Central memory CD8-positive, alpha-beta T cell (primary cell): ENCODE measurements around the gene ARMC6.
A peak's percentile ranks its signal among the peaks of the same experiment; 100 is the strongest.

Experiments used
- ATAC-seq: fragments of 150-1000 bp; cut with Tn5 transposase; replicated peaks from 2 replicates; pipeline ENCODE4 v1.10.0; 2022; ENCODE audit warnings: mild to moderate bottlenecking, moderate FRiP score, moderate number of reproducible peaks; ENCODE audit not compliant: poor library complexity, severe bottlenecking; ENCODE audit errors: extremely low read depth
- DNase-seq, 2 donors: peaks; one replicate each; pipeline ENCODE4 v3.0.0; 2021; ENCODE audit warnings: low spot score in 2 of 2
- H3K27ac Mint-ChIP-seq: one replicate; pipeline ENCODE4 v1.8.0; 2022; ENCODE audit warnings: low read depth, mild to moderate bottlenecking, moderate library complexity, mixed read lengths
- H3K27me3 Mint-ChIP-seq: one replicate; pipeline ENCODE4 v1.8.0; 2022; ENCODE audit warnings: mixed read lengths
- H3K36me3 Mint-ChIP-seq: one replicate; pipeline ENCODE4 v1.8.0; 2022; ENCODE audit warnings: mild to moderate bottlenecking, moderate library complexity, mixed read lengths; ENCODE audit not compliant: insufficient read depth
- H3K4me1 Mint-ChIP-seq: one replicate; pipeline ENCODE4 v1.8.0; 2022; ENCODE audit warnings: mixed read lengths
- H3K4me3 Mint-ChIP-seq: one replicate; pipeline ENCODE4 v1.8.0; 2022; ENCODE audit warnings: mild to moderate bottlenecking, moderate library complexity, mixed read lengths
- H3K9me3 Mint-ChIP-seq: one replicate; pipeline ENCODE4 v1.8.0; 2022; ENCODE audit warnings: mixed read lengths

The ARMC6 gene

DNA sequence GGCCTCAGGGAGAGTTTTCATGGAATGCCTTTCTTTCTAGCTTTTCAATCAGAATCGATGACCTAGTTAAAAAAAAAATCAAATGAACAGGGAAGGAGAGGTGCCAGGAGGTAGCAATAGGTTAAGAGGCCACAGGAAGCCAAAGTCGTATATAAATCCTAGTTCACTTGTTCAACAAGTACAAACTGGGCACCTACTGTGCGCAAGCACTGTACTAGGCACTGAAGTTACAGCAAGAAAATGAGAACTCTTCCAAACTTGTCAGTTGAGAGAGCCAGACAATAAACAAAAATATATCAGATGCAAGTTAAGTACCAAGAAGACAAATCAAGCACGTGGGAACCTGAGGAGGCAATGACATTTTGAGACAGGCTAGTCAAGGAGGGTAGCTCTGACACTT, 6.2 kb upstream of the ARMC6 start:
- peaks cover 45% of the 10 kb centered on the region for H3K4me1 Mint-ChIP-seq
- H3K27ac Mint-ChIP-seq = no peak overlapping the region
- peaks cover 66% of the 10 kb centered on the region for H3K36me3 Mint-ChIP-seq

DNA sequence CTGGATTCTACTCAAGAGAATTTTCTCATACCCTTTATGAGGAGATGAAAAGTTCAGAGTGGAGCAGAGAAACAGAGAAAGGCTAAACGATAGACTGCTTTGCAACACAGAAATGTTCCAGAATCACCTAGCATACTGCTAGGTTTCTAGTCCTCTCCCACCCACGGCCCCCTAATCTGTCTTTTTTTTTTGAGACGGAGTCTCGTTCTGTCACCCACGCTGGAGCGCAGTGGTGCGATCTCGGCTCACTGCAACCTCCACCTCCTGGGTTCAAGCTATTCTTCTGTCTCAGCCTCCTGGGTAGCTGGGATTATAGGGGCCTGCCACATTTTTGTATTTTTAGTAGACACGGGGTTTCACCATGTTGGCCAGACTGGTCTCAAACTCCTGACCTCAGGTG, 4.9 kb upstream of the ARMC6 start:
- Mint-ChIP-seq H3K4me1 (peaks cover 37% of the 10 kb centered on the region), H3K9me3 (no peaks in the 10 kb centered on the region), H3K27me3 (no peaks in the 10 kb centered on the region), H3K4me3 (no peak overlapping the region), H3K27ac (no peak overlapping the region), H3K36me3 (peaks cover 60% of the 10 kb centered on the region)
- DNase-seq = no peak
- ATAC-seq = no peak

More for the DNA sequence above, 6.2 kb upstream of the ARMC6 start:
- ATAC-seq (no peak), DNase-seq (no peak)
- H3K27me3 Mint-ChIP-seq = no peaks in the 10 kb centered on the region
- no peak overlapping the region for H3K4me3 Mint-ChIP-seq
- H3K9me3 Mint-ChIP-seq = no peaks in the 10 kb centered on the region

DNA sequence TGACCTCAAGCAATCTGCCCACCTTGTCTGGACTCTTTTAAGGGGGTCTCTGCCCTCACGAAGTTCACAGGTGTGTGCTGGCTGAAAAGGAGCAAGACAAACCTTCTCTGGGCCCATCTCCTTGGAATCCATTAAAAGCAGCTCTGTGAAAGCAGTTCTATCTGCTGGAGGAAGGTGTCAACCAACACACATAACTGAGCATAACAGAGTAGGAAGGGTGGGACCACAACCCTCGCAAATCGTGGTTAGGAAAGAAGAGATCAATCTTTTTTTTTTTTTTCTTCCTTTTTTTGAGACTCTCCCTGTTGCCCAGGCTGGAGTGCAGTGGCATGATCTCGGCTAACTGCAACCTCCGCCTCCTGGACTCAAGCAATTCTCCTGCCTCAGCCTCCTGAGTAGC, 1.5 kb upstream of the ARMC6 start:
- no peaks in the 10 kb centered on the region for H3K9me3 Mint-ChIP-seq
- no peak for DNase-seq
- H3K4me3 Mint-ChIP-seq = peak overlapping the region; percentile 91
- H3K4me1 Mint-ChIP-seq = peaks cover 31% of the 10 kb centered on the region
- no peak for ATAC-seq
- peak overlapping the region; percentile 87 for H3K27ac Mint-ChIP-seq
- peaks cover 35% of the 10 kb centered on the region for H3K36me3 Mint-ChIP-seq
- H3K27me3 Mint-ChIP-seq = no peaks in the 10 kb centered on the region

DNA sequence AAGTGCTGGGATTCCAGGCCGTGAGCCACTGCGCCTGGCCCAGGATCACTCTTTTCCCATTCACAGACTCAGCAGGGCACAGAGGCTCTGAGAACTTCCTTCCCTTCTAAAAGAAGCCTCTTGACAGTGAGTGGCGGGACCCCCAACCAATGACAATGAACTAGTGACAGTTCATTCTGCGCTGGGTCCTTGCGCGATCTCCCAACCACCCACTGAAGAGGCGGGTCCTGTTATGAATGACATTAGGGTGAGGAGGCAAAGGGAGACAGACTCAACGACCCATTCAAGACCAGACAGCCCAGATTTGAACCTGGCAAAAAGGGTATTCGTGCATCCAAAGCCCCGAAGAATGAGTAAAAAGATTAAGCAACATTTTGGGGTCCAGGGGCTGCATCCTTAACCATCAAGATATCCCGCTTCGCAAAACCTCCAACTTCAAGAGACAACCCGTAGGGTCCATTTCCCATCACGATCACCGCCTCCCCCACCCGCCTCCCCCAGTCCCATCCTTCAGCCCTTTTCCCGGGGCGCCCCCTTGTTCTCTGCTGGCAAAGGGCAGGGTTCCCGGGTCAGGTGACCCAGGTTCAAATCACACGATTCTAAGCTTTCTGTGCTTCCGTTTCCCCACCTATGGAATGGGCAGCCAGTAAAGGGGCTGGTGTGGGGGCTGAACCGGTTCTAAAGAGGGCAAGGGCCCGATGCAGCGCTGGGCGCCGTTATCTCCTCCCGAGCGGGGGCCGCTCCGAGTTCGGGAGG, 805 bp upstream of the ARMC6 start:
- peak; percentile 41 for ATAC-seq
- Mint-ChIP-seq H3K36me3 (peaks cover 31% of the 10 kb centered on the region), H3K9me3 (no peaks in the 10 kb centered on the region), H3K4me1 (peaks cover 25% of the 10 kb centered on the region), H3K27me3 (no peaks in the 10 kb centered on the region), H3K27ac (peak overlapping the region; percentile 87), H3K4me3 (peak overlapping the region; percentile 91)
- peak; percentile 28 to 59 for DNase-seq

DNA sequence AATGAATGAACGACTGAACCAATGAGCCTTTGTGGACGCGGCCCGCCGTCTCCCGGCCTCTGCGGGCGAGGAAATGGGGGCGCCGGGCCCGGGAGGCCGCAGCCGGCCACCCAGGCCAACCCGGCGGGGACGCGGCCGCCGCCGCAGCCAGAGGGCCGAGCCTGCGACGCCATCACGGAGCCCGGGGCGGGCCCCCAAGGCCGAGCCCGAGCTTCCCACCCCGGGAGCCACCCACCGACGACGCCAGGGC, 302 bp upstream of the ARMC6 start:
- ATAC-seq = no peak
- Mint-ChIP-seq H3K27ac (peak overlapping the region; percentile 90), H3K36me3 (peaks cover 29% of the 10 kb centered on the region)

DNA sequence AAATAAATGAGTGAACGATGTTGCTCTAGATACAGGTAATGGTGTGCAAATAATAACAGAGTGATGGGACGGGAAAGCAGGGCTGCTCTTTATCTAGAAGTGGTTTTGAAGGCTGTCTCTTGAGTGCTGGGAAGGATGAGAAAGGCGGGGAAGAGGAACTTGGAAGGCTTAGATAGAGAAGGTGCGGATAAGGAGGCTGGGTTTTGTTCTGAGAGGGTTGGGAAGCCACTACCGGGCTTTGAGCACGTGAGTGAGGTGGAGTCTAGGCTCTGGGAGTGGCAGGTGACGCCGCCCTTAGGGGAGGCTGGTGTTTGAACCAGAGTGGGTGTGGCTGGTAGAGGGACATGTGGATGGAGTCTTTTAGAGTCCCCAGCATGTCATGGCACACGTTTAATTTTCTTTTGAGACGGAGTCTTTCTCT, 811 bp downstream of the ARMC6 start:
- peaks cover 29% of the 10 kb centered on the region for H3K36me3 Mint-ChIP-seq

More for the DNA sequence above, 302 bp upstream of the ARMC6 start:
- Mint-ChIP-seq H3K27me3 (no peaks in the 10 kb centered on the region), H3K4me3 (peak overlapping the region; percentile 91), H3K4me1 (peaks cover 20% of the 10 kb centered on the region), H3K9me3 (no peaks in the 10 kb centered on the region)
- DNase-seq = no peak

DNA sequence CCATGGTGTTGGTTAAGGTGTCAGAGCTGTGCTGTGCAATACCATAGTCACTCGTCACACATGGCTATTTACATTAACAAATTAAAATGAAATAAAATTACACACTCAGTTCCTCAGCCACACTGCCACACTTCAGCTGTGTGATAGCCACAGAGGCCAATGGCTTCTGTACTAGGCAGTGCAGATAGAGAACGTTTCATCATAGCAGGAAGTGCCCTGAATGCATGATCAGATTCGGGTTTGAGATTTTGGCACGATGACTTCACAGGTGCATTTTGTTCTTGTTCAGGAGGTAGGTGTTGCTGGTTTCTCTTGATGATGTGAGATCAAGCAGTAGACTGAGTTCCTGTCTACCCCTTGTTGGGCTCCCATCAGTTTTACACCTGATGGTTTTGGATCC, 6.5 kb downstream of the ARMC6 start:
- ATAC-seq = peak; percentile 96
- Mint-ChIP-seq H3K27me3 (no peaks in the 10 kb centered on the region), H3K4me3 (no peak overlapping the region), H3K36me3 (peaks cover 7% of the 10 kb centered on the region), H3K4me1 (peaks cover 13% of the 10 kb centered on the region), H3K9me3 (no peaks in the 10 kb centered on the region), H3K27ac (peak overlapping the region; percentile 61)
- peak in 1 of 2 donors; percentile 28 for DNase-seq

More for the DNA sequence above, 811 bp downstream of the ARMC6 start:
- peaks cover 17% of the 10 kb centered on the region for H3K4me1 Mint-ChIP-seq
- peak overlapping the region; percentile 91 for H3K4me3 Mint-ChIP-seq
- peak in 1 of 2 donors; percentile 38 for DNase-seq
- no peaks in the 10 kb centered on the region for H3K9me3 Mint-ChIP-seq
- no peaks in the 10 kb centered on the region for H3K27me3 Mint-ChIP-seq
- H3K27ac Mint-ChIP-seq = peak overlapping the region; percentile 90
- ATAC-seq = peak; percentile 59

DNA sequence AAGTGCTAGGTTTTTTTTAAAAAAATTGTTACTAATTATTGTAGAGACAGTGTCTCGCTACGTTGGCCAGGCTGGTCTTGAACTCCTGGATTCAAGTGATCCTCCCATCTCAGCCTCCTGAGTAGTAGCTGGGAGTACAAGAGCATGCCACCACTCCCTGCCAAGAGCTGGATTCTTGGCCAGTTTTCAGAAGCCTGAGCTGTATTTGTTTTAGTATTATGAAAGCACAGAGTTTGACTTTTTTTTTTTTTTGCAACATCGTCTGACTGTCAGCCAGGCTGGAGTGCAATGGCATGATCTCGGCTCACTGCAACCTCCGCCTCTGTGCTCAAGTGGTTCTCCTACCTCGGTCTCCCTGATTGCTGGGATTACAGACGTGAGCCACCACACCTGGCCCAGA, 7.0 kb downstream of the ARMC6 start:
- Mint-ChIP-seq H3K27me3 (no peaks in the 10 kb centered on the region), H3K36me3 (peaks cover 10% of the 10 kb centered on the region), H3K4me1 (peaks cover 13% of the 10 kb centered on the region), H3K27ac (peak overlapping the region; percentile 61), H3K4me3 (no peak overlapping the region), H3K9me3 (no peaks in the 10 kb centered on the region)
- ATAC-seq (no peak), DNase-seq (no peak)

DNA sequence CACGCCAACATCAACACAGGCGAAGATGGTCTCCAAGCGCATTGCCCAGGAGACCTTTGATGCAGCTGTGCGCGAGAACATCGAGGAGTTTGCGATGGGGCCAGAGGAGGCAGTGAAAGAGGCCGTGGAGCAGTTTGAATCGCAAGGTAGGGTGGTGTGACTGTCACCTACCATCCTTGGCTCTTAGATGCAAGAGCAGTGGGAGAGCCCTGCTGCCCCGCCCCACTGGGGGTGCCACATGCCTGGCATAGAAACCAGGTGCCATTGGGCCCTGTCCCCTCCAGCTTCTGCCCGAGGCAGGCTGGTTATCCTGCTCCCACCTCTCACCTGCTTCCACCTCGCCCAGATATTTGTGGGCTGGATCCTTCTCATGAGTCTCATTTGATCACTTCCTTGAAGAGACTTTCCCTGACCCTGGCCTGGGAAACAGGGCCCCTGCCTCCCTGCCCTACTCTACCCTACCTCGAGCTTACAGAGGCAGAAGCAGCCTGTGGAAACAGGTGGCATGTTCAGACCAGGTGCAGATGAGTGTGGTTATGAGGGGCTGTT, 9.4 kb downstream of the ARMC6 start:
- Mint-ChIP-seq H3K4me1 (peaks cover 13% of the 10 kb centered on the region), H3K27me3 (no peaks in the 10 kb centered on the region), H3K4me3 (no peak overlapping the region), H3K9me3 (no peaks in the 10 kb centered on the region), H3K36me3 (peaks cover 18% of the 10 kb centered on the region), H3K27ac (no peak overlapping the region)
- ATAC-seq (no peak), DNase-seq (no peak)

DNA sequence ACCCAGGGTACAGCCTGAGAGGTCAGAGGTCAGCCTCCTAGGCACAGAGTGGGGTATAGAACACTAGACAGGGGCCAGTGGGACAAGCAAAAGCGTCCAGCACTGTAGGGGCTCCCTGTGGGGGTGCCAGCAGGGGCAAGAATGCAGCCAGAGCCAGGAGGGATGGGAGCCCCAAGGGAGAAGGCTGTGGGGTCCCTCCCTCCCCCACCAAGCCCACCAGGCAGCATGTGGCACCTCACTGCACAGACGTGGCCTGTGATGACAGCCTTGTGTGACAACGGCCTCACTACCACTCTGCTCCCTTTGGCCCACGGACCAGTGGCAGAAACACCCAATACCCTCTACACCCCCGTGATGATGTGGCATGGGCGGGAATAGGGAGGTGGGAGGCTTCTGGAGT, 10.1 kb downstream of the ARMC6 start:
- Mint-ChIP-seq H3K36me3 (peaks cover 18% of the 10 kb centered on the region), H3K27me3 (no peaks in the 10 kb centered on the region), H3K4me1 (peaks cover 13% of the 10 kb centered on the region), H3K4me3 (no peak overlapping the region), H3K27ac (no peak overlapping the region), H3K9me3 (no peaks in the 10 kb centered on the region)
- DNase-seq (no peak), ATAC-seq (no peak)

DNA sequence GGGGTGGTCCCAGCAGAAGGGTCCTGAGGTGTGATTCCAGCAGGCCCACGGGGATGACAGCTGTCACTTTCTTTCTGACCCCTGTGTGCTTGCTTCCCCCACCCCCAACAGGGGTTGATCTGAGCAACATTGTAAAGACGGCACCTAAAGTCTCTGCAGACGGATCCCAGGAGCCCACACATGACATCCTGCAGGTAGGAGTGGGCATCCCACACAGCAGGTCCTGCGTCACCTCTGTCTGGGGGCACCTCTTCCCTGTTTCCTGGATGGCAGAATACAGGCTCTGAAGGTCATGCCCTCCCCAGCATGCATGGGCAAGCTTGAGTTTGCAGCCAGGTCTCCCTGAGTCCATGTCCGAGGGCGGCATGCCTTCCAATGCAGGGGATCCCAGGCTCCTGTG, 10.5 kb downstream of the ARMC6 start:
- H3K4me1 Mint-ChIP-seq = peaks cover 13% of the 10 kb centered on the region
- H3K27me3 Mint-ChIP-seq = no peaks in the 10 kb centered on the region
- no peak overlapping the region for H3K4me3 Mint-ChIP-seq
- H3K36me3 Mint-ChIP-seq = peaks cover 15% of the 10 kb centered on the region
- H3K27ac Mint-ChIP-seq = no peak overlapping the region
- DNase-seq (no peak), ATAC-seq (no peak)
- H3K9me3 Mint-ChIP-seq = no peaks in the 10 kb centered on the region

DNA sequence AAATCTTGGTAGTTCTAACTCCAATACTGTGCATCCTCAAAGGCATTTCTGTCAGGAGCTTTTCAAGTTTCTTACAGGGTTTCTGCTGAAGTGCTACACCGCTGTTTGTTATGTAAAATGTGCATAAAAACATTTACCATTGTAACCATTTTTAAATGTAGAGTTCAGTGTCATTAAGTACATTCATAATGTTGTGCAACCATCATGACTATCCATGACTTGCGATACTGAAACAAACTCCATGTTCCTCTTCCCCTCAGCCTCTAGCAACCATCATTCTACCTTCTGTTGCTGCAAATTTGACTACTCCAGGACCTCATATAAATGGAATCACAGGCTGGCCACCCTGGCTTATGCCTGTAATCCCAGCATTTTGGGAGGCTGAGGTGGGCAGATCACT, 16.0 kb downstream of the ARMC6 start:
- Mint-ChIP-seq H3K4me3 (no peak overlapping the region), H3K9me3 (no peaks in the 10 kb centered on the region), H3K27me3 (no peaks in the 10 kb centered on the region), H3K36me3 (peaks cover 20% of the 10 kb centered on the region), H3K4me1 (no peaks in the 10 kb centered on the region), H3K27ac (no peak overlapping the region)
- DNase-seq (no peak), ATAC-seq (no peak)

DNA sequence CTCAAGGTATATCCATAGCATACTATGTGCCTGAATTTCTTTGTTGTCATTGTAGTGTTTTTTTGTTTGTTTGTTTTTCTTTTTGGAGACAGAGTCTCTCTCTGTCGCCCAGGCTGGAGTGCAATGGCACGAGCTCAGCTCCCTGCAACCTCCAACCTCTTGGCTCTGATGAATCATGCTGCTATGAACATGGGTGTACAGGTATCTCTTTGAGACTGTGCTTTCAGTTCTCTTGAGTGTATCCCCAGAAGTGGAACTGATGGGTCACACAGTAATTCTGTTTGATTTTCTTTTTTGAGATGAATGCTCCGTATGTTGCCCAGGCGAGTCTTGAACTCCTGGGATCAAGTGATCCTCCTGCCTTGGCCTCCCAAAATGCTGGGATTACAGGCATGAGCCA, 16.7 kb downstream of the ARMC6 start:
- H3K27ac Mint-ChIP-seq = no peak overlapping the region
- H3K36me3 Mint-ChIP-seq = peaks cover 15% of the 10 kb centered on the region
- DNase-seq (no peak), ATAC-seq (no peak)
- no peak overlapping the region for H3K4me3 Mint-ChIP-seq
- H3K9me3 Mint-ChIP-seq = no peaks in the 10 kb centered on the region
- no peaks in the 10 kb centered on the region for H3K4me1 Mint-ChIP-seq
- no peaks in the 10 kb centered on the region for H3K27me3 Mint-ChIP-seq
